ENCODE data around the gene TERT.
"Not testable (repeated sequence)": the region's sequence is repeated elsewhere in the genome, so short reads cannot be mapped to it uniquely, and the experiment has no call there.

Gene TERT

GRCh38 chr5:1294835-1295649 lies at the start of gene TERT:
Gene TERT (minus strand): TSS chr5:1295068. CDS start chr5:1294989, 79 bp downstream.
- peak; percentile 57 to 63 for DNase-seq (ENCODE audit: low read depth in 2 of 2)

- DNase-seq (ENCODE audit: low read depth in 2 of 2): no peak
Measured at GRCh38 chr5:1343931-1344901, 49.3 kb upstream of the TERT start.

- DNase-seq (ENCODE audit: low read depth in 2 of 2): no peak
Measured at GRCh38 chr5:1343315-1343751, 48.5 kb upstream of the TERT start.

- DNase-seq (ENCODE audit: low read depth in 2 of 2): not testable (repeated sequence)
Measured at GRCh38 chr5:1342711-1343110, 47.8 kb upstream of the TERT start.

GRCh38 chr5:1342268-1342667 lies 47.4 kb upstream of the TERT start:
- no peak for DNase-seq (ENCODE audit: low read depth in 2 of 2)

GRCh38 chr5:1341863-1342262 lies 47.0 kb upstream of the TERT start:
- DNase-seq (ENCODE audit: low read depth in 2 of 2): no peak

GRCh38 chr5:1339818-1340210 lies 44.9 kb upstream of the TERT start:
- DNase-seq (ENCODE audit: low read depth in 2 of 2): not testable (repeated sequence)

- not testable (repeated sequence) for DNase-seq (ENCODE audit: low read depth in 2 of 2)
Measured at GRCh38 chr5:1339139-1339817, 44.4 kb upstream of the TERT start.

- DNase-seq (ENCODE audit: low read depth in 2 of 2): no peak
Measured at GRCh38 chr5:1338506-1339070, 43.7 kb upstream of the TERT start.

- DNase-seq (ENCODE audit: low read depth in 2 of 2): no peak
Measured at GRCh38 chr5:1338196-1338490, 43.3 kb upstream of the TERT start.

- no peak for DNase-seq (ENCODE audit: low read depth in 2 of 2)
Measured at GRCh38 chr5:1337489-1338195, 42.8 kb upstream of the TERT start.

GRCh38 chr5:1336749-1337488 lies 42.1 kb upstream of the TERT start:
- no peak for DNase-seq (ENCODE audit: low read depth in 2 of 2)

- no peak for DNase-seq (ENCODE audit: low read depth in 2 of 2)
Measured at GRCh38 chr5:1336106-1336561, 41.3 kb upstream of the TERT start.

- DNase-seq (ENCODE audit: low read depth in 2 of 2): no peak
Measured at GRCh38 chr5:1335540-1336095, 40.8 kb upstream of the TERT start.

- no peak for DNase-seq (ENCODE audit: low read depth in 2 of 2)
Measured at GRCh38 chr5:1334831-1335539, 40.1 kb upstream of the TERT start.

- no peak for DNase-seq (ENCODE audit: low read depth in 2 of 2)
Measured at GRCh38 chr5:1333986-1334385, 39.1 kb upstream of the TERT start.

GRCh38 chr5:1333286-1333685 lies 38.4 kb upstream of the TERT start:
- not testable (repeated sequence) for DNase-seq (ENCODE audit: low read depth in 2 of 2)

- DNase-seq (ENCODE audit: low read depth in 2 of 2): no peak
Measured at GRCh38 chr5:1332461-1333001, 37.7 kb upstream of the TERT start.

GRCh38 chr5:1331861-1332405 lies 37.1 kb upstream of the TERT start:
- DNase-seq (ENCODE audit: low read depth in 2 of 2): no peak
